Mesendoderm (in vitro differentiated cells): ENCODE measurements around the gene UNKL.
"Not testable (repeated sequence)": the region's sequence is repeated elsewhere in the genome, so short reads cannot be mapped to it uniquely, and the experiment has no call there.

ENCODE experiments used
- DNase-seq: peaks from one replicate; pipeline ENCODE4 v3.0.0; 2013
- H2AK5ac ChIP-seq: 2 replicates; pipeline ENCODE4 v1.6.1; 2013; ENCODE audit warnings: low read length, inconsistent platforms
- H2BK120ac ChIP-seq: 2 replicates; pipeline ENCODE4 v1.6.1; 2013; ENCODE audit warnings: low read depth, mild to moderate bottlenecking, low read length, moderate library complexity, mixed read lengths
- H2BK15ac ChIP-seq: replicated peaks from 2 replicates; pipeline ENCODE4 v1.6.1; 2013; ENCODE audit warnings: low read depth, mild to moderate bottlenecking, moderate library complexity
- H2BK5ac ChIP-seq: 2 replicates; pipeline ENCODE4 v1.6.1; 2013; ENCODE audit warnings: low read length, inconsistent platforms
- H3K18ac ChIP-seq: 2 replicates; pipeline ENCODE4 v1.6.1; 2013; ENCODE audit warnings: mild to moderate bottlenecking, low read length, mixed read lengths
- H3K23ac ChIP-seq: one replicate; pipeline ENCODE4 v1.6.1; 2013; ENCODE audit warnings: low read length
- H3K27ac ChIP-seq: 2 replicates; pipeline ENCODE4 v1.5.1; 2013; ENCODE audit warnings: low read depth, mild to moderate bottlenecking, inconsistent platforms, low read length, moderate library complexity
- H3K27me3 ChIP-seq: 2 replicates; pipeline ENCODE4 v1.6.1; 2013; ENCODE audit warnings: low read length, control low read depth, mild to moderate bottlenecking, inconsistent platforms; ENCODE audit not compliant: insufficient read depth, poor library complexity
- H3K36me3 ChIP-seq: 2 replicates; pipeline ENCODE4 v1.6.1; 2013; ENCODE audit warnings: low read length, inconsistent platforms; ENCODE audit not compliant: control insufficient read depth, insufficient read depth
- H3K4ac ChIP-seq: one replicate; pipeline ENCODE4 v1.6.1; 2013; ENCODE audit warnings: low read depth, mild to moderate bottlenecking, low read length, moderate library complexity
- H3K4me1 ChIP-seq: 2 replicates; pipeline ENCODE4 v1.6.1; 2013; ENCODE audit warnings: low read depth, low read length, inconsistent platforms; ENCODE audit not compliant: control insufficient read depth
- H3K4me2 ChIP-seq: 2 replicates; pipeline ENCODE4 v1.6.1; 2013; ENCODE audit warnings: low read length
- H3K4me3 ChIP-seq: 2 replicates; pipeline ENCODE4 v1.5.1; 2013; ENCODE audit warnings: mild to moderate bottlenecking, low read length
- H3K56ac ChIP-seq: one replicate; pipeline ENCODE4 v1.6.1; 2013; ENCODE audit warnings: low read length
- H3K79me1 ChIP-seq: 2 replicates; pipeline ENCODE4 v1.6.1; 2013; ENCODE audit warnings: low read length, inconsistent platforms
- H3K79me2 ChIP-seq: 2 replicates; pipeline ENCODE4 v1.6.1; 2013; ENCODE audit warnings: mild to moderate bottlenecking, low read length; ENCODE audit not compliant: control insufficient read depth, insufficient read depth
- H3K9ac ChIP-seq: 2 replicates; pipeline ENCODE4 v1.6.1; 2013; ENCODE audit warnings: low read length, inconsistent platforms
- H4K5ac ChIP-seq: one replicate; pipeline ENCODE4 v1.6.1; 2013; ENCODE audit warnings: low read length
- H4K8ac ChIP-seq: one replicate; pipeline ENCODE4 v1.6.1; 2013; ENCODE audit warnings: low read depth, mild to moderate bottlenecking, control low read depth, low read length, moderate library complexity
- WGBS: extraction: QIAGEN DNeasy Blood & Tissue Kit; methylation state at CpG from one replicate; pipeline ENCODE4 v1.1.7; 2013; ENCODE audit warnings: low lambda C conversion rate, missing lambda C conversion rate; ENCODE audit not compliant: insufficient coverage; ENCODE audit errors: extremely low coverage; 5-methylcytosine and 5-hydroxymethylcytosine counted together

Gene UNKL

DNA sequence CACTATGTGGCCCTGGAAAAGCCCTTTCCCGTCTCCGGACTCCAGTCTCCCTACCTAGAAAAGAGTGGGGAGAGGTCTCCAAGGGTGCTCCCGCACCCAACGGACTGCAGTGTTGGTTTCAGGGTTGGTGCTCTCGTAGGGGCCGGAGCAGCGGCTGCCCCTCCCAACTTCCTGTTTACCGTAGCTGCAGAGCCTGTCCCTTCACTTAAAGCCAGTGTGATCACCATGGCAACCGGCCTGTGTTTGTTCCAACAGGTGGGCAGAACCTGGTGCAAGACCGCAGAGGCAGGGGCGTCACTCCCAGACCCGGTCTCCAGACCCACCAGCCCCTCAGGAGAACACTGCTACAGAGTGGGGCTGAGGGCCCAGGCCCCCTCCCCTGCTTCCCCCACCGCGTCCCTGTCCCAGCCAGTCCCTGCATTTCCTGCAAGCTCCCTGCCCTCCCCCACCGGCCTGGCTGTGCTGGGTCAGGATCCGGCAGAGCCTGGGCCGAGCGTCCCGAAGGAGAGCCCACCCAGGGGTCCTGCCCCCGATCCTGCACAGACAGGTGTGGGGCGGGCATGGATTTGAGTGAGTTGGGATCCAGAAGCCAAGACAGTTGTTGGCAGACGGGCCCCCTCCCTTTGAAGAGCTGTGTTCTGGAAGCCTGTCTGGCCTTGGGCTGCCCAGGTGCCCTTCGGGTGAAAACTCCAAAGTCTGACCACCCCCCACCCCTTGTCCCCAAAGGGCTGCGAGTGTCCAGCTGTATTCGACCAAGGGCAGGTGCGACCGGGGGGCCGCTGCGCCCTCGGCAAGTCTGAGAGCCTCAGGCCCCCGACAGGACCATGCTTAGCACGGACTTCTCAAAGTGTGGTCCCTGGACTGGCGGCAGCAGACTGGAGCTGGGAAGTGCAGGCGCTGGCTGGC lies 82.5 kb downstream of the UNKL start:
- WGBS, result no CpG with 5 or more reads among the region's 34 CpGs
- Histone ChIP-seq H3K56ac (peak overlapping the region; percentile 79), H2BK5ac (no peak overlapping the region), H2BK120ac (no peak overlapping the region), H3K27ac (no peak overlapping the region), H3K4me3 (no peak overlapping the region), H3K4me1 (peaks cover 2% of the 10 kb centered on the region), H3K18ac (peak overlapping the region; percentile 25), H3K79me1 (no peaks in the 10 kb centered on the region), H3K36me3 (no peaks in the 10 kb centered on the region), H3K27me3 (peaks cover 10% of the 10 kb centered on the region), H4K8ac (no peak overlapping the region), H3K4ac (peak overlapping the region; percentile 22), H3K79me2 (no peaks in the 10 kb centered on the region), H3K4me2 (peak overlapping the region; percentile 87), H2BK15ac (no peak overlapping the region), H2AK5ac (no peak overlapping the region), H4K5ac (no peak overlapping the region), H3K9ac (peak overlapping the region; percentile 61), H3K23ac (no peak overlapping the region)
- DNase-seq, result peak; percentile 99

DNA sequence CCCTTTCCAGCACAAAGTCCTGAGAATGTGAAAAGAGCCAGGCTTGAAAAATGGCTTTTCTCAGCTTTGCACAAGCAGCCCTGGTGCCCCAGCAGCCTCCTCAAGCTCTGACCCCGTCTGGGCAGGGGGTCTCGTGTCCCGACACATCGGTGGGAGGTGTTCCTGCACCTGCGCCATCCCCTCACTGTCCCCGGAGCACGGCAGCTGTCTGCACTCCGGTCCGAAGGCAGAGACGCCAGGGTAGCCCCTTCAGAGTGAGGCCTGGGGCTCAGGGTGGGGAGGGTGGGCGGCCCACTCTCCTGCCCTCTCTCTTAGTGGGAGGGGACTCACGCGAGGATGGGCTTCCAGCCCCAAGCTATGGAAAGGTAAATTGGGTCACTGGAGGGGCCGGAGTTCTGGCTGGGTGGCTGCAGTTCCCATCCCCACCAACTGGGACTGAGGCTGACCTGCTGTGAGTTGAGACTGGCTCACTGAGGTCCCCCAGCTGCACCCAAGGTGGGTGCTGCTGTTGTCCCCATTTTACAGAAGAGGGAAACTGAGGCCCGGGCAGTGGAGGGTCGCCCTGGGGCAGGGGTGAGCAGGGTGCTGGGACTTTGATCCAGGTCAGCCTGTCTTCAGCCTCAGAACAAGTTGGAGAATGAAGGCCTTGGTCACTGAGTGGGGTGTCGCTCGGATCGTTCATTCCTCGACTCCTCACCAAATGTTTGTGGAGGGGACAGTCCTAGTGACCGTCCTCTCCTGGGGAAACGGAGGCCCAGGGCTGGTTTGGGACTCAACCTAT lies 83.4 kb downstream of the UNKL start:
- Histone ChIP-seq H3K79me2 (no peaks in the 10 kb centered on the region), H2AK5ac (peak overlapping the region; percentile 79), H3K36me3 (no peaks in the 10 kb centered on the region), H4K5ac (no peak overlapping the region), H3K4me1 (peaks cover 2% of the 10 kb centered on the region), H3K23ac (no peak overlapping the region), H2BK5ac (no peak overlapping the region), H4K8ac (no peak overlapping the region), H3K9ac (peak overlapping the region; percentile 57), H3K4ac (peak overlapping the region; percentile 22), H3K18ac (peak overlapping the region; percentile 25), H3K4me3 (no peak overlapping the region), H2BK15ac (no peak overlapping the region), H3K56ac (peak overlapping the region; percentile 45), H3K27me3 (peaks cover 10% of the 10 kb centered on the region), H3K79me1 (no peaks in the 10 kb centered on the region), H2BK120ac (peak overlapping the region; percentile 2), H3K27ac (no peak overlapping the region), H3K4me2 (peak overlapping the region; percentile 87)
- no CpG with 5 or more reads among the region's 22 CpGs for WGBS
- no peak for DNase-seq

DNA sequence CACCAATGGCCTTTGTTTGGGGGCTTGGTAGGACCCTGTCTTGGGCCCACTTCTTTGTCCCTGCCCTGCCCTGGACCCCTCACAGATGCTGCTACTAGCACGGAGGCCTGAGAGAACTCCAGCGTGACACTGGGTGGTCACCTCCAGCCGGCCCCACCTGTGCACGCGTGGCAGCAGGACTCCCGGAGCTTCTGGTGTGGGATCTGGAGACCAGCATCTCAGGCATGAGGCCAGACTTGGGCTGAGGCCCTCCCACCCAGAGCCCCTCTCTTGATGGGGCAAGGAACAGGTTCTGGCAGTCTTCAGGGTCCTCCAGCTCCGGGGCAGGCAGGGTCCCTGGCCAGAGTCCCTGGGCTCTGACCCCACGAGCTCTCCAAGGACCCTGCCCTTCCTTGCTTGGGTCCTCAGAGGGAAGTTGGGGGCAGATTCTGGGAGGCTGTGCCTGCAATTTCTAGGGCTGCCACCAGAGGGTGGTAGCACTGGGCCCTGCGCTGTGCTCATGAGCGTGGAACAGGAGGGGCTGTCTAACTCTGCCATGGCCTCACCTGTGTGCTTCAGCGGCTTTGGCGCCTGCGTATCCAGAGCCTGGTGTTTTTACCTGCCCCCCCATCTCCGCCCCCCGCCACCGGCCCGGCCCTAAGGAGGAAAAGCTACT lies 84.1 kb downstream of the UNKL start:
- no peak overlapping the region for H2BK5ac ChIP-seq
- H3K36me3 ChIP-seq, result no peaks in the 10 kb centered on the region
- WGBS, result no CpG with 5 or more reads among the region's 17 CpGs
- H2AK5ac ChIP-seq, result no peak overlapping the region
- H3K4ac ChIP-seq, result no peak overlapping the region
- H2BK15ac ChIP-seq, result no peak overlapping the region
- H2BK120ac ChIP-seq, result no peak overlapping the region
- peaks cover 10% of the 10 kb centered on the region for H3K27me3 ChIP-seq
- no peak overlapping the region for H3K23ac ChIP-seq
- H3K27ac ChIP-seq, result no peak overlapping the region
- no peak overlapping the region for H3K18ac ChIP-seq
- H3K4me3 ChIP-seq, result no peak overlapping the region
- no peak overlapping the region for H3K4me2 ChIP-seq
- no peaks in the 10 kb centered on the region for H3K79me2 ChIP-seq
- H4K8ac ChIP-seq, result no peak overlapping the region
- peaks cover 2% of the 10 kb centered on the region for H3K4me1 ChIP-seq
- no peak overlapping the region for H3K9ac ChIP-seq
- peak; percentile 72 for DNase-seq
- H4K5ac ChIP-seq, result no peak overlapping the region
- H3K56ac ChIP-seq, result no peak overlapping the region
- no peaks in the 10 kb centered on the region for H3K79me1 ChIP-seq

DNA sequence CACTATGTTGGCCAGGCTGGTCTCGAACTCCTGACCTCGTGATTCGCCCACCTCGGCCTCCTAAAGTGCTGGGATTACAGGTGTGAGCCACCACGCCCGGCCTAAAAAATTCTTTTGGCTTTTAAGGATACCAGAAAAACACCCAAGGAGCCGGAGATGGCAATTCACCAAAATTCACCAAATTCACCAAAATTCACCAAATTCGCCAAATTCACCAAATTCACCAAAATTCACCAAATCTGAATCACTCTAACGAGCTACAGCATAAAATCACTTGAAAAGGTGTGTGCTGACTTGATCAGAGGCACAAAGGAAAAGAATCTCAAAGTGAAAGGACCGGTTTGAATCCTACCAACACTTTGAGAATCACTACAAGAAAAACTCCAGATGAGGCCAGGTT lies 85.5 kb downstream of the UNKL start:
- not testable (repeated sequence) for H3K79me1 ChIP-seq, H3K4me2 ChIP-seq, H2BK15ac ChIP-seq, H2AK5ac ChIP-seq, H3K56ac ChIP-seq, DNase-seq, H3K23ac ChIP-seq, H3K4me3 ChIP-seq, H3K4ac ChIP-seq, H3K27me3 ChIP-seq, H3K9ac ChIP-seq, H3K4me1 ChIP-seq, H4K5ac ChIP-seq, H2BK120ac ChIP-seq, H3K36me3 ChIP-seq, H3K79me2 ChIP-seq, H2BK5ac ChIP-seq, H4K8ac ChIP-seq, H3K27ac ChIP-seq, H3K18ac ChIP-seq
- WGBS, result 100% methylated on average over 2 of the region's 10 CpGs

DNA sequence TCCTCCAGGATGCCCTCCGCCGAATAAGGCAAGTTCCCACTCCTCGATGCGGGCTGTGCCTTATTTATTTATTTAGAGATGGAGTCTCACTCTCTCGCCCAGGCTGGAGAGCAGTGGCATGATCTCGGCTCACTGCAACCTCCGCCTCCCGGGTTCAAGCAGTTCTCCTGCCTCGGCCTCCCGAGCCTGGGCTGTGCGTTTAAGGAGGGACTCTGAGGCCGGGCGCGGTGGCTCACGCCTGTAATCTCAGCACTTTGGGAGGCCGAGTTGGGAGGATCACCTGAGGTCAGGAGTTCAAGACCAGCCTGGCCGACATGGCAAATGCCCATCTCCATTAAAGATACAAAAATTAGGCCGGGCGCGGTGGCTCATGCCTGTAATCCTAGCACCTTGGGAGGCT lies 86.4 kb downstream of the UNKL start:
- not testable (repeated sequence) for H2BK120ac ChIP-seq, H3K4me1 ChIP-seq, H3K9ac ChIP-seq, H3K79me2 ChIP-seq, H3K36me3 ChIP-seq, H3K4ac ChIP-seq, H3K27ac ChIP-seq, H2AK5ac ChIP-seq, H3K18ac ChIP-seq, H3K79me1 ChIP-seq, H2BK15ac ChIP-seq, H3K56ac ChIP-seq, DNase-seq, H3K4me2 ChIP-seq, H4K8ac ChIP-seq, H4K5ac ChIP-seq, H3K23ac ChIP-seq, H3K4me3 ChIP-seq, H2BK5ac ChIP-seq, H3K27me3 ChIP-seq
- WGBS, result no CpG with 5 or more reads among the region's 20 CpGs
